K562 (cell line): ENCODE measurements around the gene RAB7A. TPM values are rescaled to one million over a fixed set of nuclear protein-coding genes. Genes with fewer than 3 reads are reported as not detected.

Experiments used
- ATAC-seq: fragments of 200-7000 bp; cut with Tn5 transposase; 3 replicates; pipeline ENCODE4 v1.9.1; 2020; ENCODE audit warnings: moderate library complexity
- BruUV-seq: library from RNA; stranded (reverse); fragments of 400-500 nt; replicated peaks from 2 replicates; lab custom pipeline; 2021; lab: Mats Ljungman, UMichigan
- CTCF ChIA-PET: fragments of 300-600 bp; formaldehyde crosslinking; extraction: SDS; loops from one replicate; lab custom pipeline; 2021; ENCODE audit warnings: low intra/inter-chr PET ratio; lab: Yijun Ruan, JAX
- POLR2A ChIA-PET: fragments of 300-600, 350-650 bp; sonication (Branson Sonifier 250); formaldehyde crosslinking; extraction: SDS; loops from one replicate; lab custom pipeline; 2021; ENCODE audit warnings: antibody characterized with exemption, inconsistent platforms; lab: Yijun Ruan, JAX
- DNase-seq, 4 experiments: peaks; one replicate each; pipeline versions ENCODE4 v3.0.0 to v3.0.0-alpha.2; 2011 to 2018; ENCODE audit warnings: low spot score in 3 of 4, mixed read lengths in 3 of 4; ENCODE audit errors: extremely low read depth in 1 of 4
- FAIRE-seq: peaks from 2 replicates; lab custom pipeline; 2011; peaks lifted over from hg19 to GRCh38; lab: Jason Lieb, UNC
- H2AFZ ChIP-seq: 2 replicates; pipeline ENCODE4 v1.6.0; 2011; ENCODE audit warnings: low read depth, low read length, control low read depth, inconsistent platforms
- H3K27ac ChIP-seq: fragments of 200-600 bp; 3 replicates; pipeline ENCODE4 v1.8.0; 2011; ENCODE audit warnings: low read depth, mild to moderate bottlenecking, control low read depth, inconsistent platforms, low read length, moderate library complexity, mixed read lengths; ENCODE audit errors: extremely low read depth
- H3K27me3 ChIP-seq, 2 experiments: fragments of 300-600 bp in 1 of 2; 2 replicates in 1 of 2; 3 replicates in 1 of 2; pipeline versions ENCODE4 v1.6.0 to v1.8.0; 2011; ENCODE audit warnings: inconsistent platforms in 2 of 2, low read length in 2 of 2, mild to moderate bottlenecking in 1 of 2, mixed read lengths in 1 of 2, moderate library complexity in 1 of 2; ENCODE audit not compliant: control insufficient read depth in 2 of 2, insufficient read depth in 2 of 2
- H3K36me3 ChIP-seq: fragments of 300-600 bp; 3 replicates; pipeline ENCODE4 v1.8.0; 2011; ENCODE audit warnings: mild to moderate bottlenecking, low read length, inconsistent platforms; ENCODE audit not compliant: control insufficient read depth, insufficient read depth
- H3K4me1 ChIP-seq, 2 experiments: fragments of 200-600 bp in 1 of 2; replicated peaks in 1 of 2; 2 replicates in 1 of 2; 3 replicates in 1 of 2; pipeline versions ENCODE4 v1.5.1 to v1.8.0; 2011; ENCODE audit warnings: inconsistent platforms in 2 of 2, low read length in 2 of 2, mild to moderate bottlenecking in 1 of 2, mixed read lengths in 1 of 2, moderate library complexity in 1 of 2; ENCODE audit not compliant: control insufficient read depth in 2 of 2, insufficient read depth in 2 of 2
- H3K4me2 ChIP-seq: 2 replicates; pipeline ENCODE4 v1.6.1; 2011; ENCODE audit warnings: low read length, control low read depth, inconsistent platforms, mixed read lengths; ENCODE audit not compliant: insufficient read depth
- H3K4me3 ChIP-seq: fragments of 200-600 bp; sonication (generic), shearing (Covaris generic); 2 replicates; pipeline ENCODE4 v1.5.1; 2016; ENCODE audit warnings: control low read depth, inconsistent platforms
- H3K79me2 ChIP-seq: fragments of 200-600 bp; 3 replicates; pipeline ENCODE4 v1.8.0; 2011; ENCODE audit warnings: low read length, inconsistent platforms; ENCODE audit not compliant: control insufficient read depth, insufficient read depth
- H3K9ac ChIP-seq, 2 experiments: 2 replicates each; pipeline versions ENCODE4 v1.6.0 to v1.6.1; 2011; ENCODE audit warnings: low read depth in 2 of 2, low read length in 2 of 2, control low read depth in 1 of 2, inconsistent platforms in 1 of 2, mild to moderate bottlenecking in 1 of 2, mixed read lengths in 1 of 2; ENCODE audit not compliant: insufficient read depth in 1 of 2
- H3K9me1 ChIP-seq: one replicate; pipeline ENCODE4 v1.6.0; 2011; ENCODE audit warnings: inconsistent platforms, mild to moderate bottlenecking, low read length, moderate library complexity; ENCODE audit not compliant: control insufficient read depth, insufficient read depth
- H3K9me3 ChIP-seq: replicated peaks from 2 replicates; pipeline ENCODE4 v1.5.1; 2011; ENCODE audit warnings: low read depth, low read length, inconsistent platforms; ENCODE audit not compliant: control insufficient read depth, insufficient read depth
- H4K20me1 ChIP-seq: replicated peaks from 2 replicates; pipeline ENCODE4 v1.6.1; 2011; ENCODE audit warnings: low read length, inconsistent platforms, mixed read lengths; ENCODE audit not compliant: control insufficient read depth, insufficient read depth
- FOXA3 ChIP-seq, 2 experiments: fragments of 450-650 bp in 1 of 2; sonication (generic) in 1 of 2; formaldehyde crosslinking; IDR thresholded peaks in 1 of 2; conservative IDR thresholded peaks in 1 of 2; 2 replicates each; pipeline versions ENCODE4 v1.4.0 to v1.8.0; 2020 to 2022; ENCODE audit warnings: mild to moderate bottlenecking in 2 of 2, missing genetic modification reagents in 1 of 2
- FOXK1 ChIP-seq: sonication (generic); formaldehyde crosslinking; IDR thresholded peaks from 2 replicates; pipeline ENCODE4 v1.8.0; 2022; ENCODE audit warnings: missing genetic modification reagents, mild to moderate bottlenecking, borderline replicate concordance
- RBM14 ChIP-seq: fragments of 200-400 bp; formaldehyde crosslinking; IDR thresholded peaks from 2 replicates; pipeline ENCODE4 v1.6.1; 2018; ENCODE audit warnings: low read depth, mild to moderate bottlenecking, low read length, moderate library complexity, borderline replicate concordance; ENCODE audit not compliant: insufficient read depth
- RBM39 ChIP-seq: fragments of 200-400 bp; formaldehyde crosslinking; optimal IDR thresholded peaks from 2 replicates; pipeline ENCODE3; 2018; ENCODE audit warnings: low read depth, low read length
- SMARCB1 ChIP-seq: IDR thresholded peaks from 2 replicates; pipeline ENCODE4 v1.6.1; 2011; ENCODE audit warnings: improper control_type of control experiment, low read depth; ENCODE audit not compliant: insufficient read length
- SNRNP70 ChIP-seq: fragments of 200-400 bp; formaldehyde crosslinking; optimal IDR thresholded peaks from 2 replicates; pipeline ENCODE3; 2017; ENCODE audit warnings: low read depth, low read length
- STAT5B ChIP-seq: fragments of 250-450 bp; sonication (Bioruptor Pico); IDR thresholded peaks from 2 replicates; pipeline ENCODE4 v1.8.0; 2021; ENCODE audit warnings: mild to moderate bottlenecking, inconsistent platforms
- ZNF79 ChIP-seq: fragments of 250-450 bp; sonication (Bioruptor Pico); IDR thresholded peaks from 2 replicates; pipeline ENCODE4 v1.4.0; 2020; ENCODE audit warnings: low read depth, mild to moderate bottlenecking, moderate library complexity
- WGBS: fragments of 100-300 bp; shearing (Covaris generic); methylation state at CpG from one replicate; pipeline ENCODE4 v1.1.6; 2016; ENCODE audit warnings: low coverage, mixed read lengths; ENCODE audit not compliant: insufficient coverage; ENCODE audit errors: missing lambda C conversion rate; 5-methylcytosine and 5-hydroxymethylcytosine counted together
- in situ Hi-C: fragments of 300-500 bp; cut with MboI; formaldehyde crosslinking; loops from 4 replicates; pipeline ENCODE4 v1.15.0; 2018; ENCODE audit warnings: inconsistent platforms, mixed read lengths
- intact Hi-C: fragments of 100-400 bp; cut with micrococcal nuclease; formaldehyde crosslinking; loops from 2 replicates; pipeline ENCODE4 v1.14.2; 2022
- polyA plus RNA-seq, 8 experiments: library from polyadenylated mRNA; depleted of rRNA in 4 of 8; stranded (reverse) in 5 of 8; unstranded in 3 of 8; fragments of >200 nt; fragmentation: Nextera tagmentation in 2 of 8; fragmentation: Illumina TruSeq in 1 of 8; extraction: Ambion mirVana in 2 of 8; extraction: Trizol in 1 of 8; gene quantifications; 2 replicates each; pipeline versions ENCODE4 v1.2.1 to v1.2.3, GENCODE V29; 2011 to 2014; ENCODE audit warnings: inconsistent platforms in 1 of 8, missing spikeins in 1 of 8
- total RNA-seq, 7 experiments: library from RNA; depleted of rRNA in 6 of 7; stranded (reverse); fragments of >200 nt in 6 of 7; fragmentation: Illumina TruSeq in 2 of 7; extraction: Trizol in 2 of 7; gene quantifications; 2 replicates each; pipeline versions ENCODE4 v1.2.1 to v1.2.3, GENCODE V29; 2011 to 2021; ENCODE audit warnings: low replicate concordance in 1 of 7
- TF ChIP-seq, protein P1 (sequence below), 3 experiments: fragments of 200-800 bp in 1 of 3; fragments of 250-450 bp in 1 of 3; fragments of 450-650 bp in 1 of 3; sonication (Bioruptor Pico) in 1 of 3; sonication (Bioruptor generic) in 1 of 3; formaldehyde crosslinking in 1 of 3; IDR thresholded peaks; 2 replicates each; pipeline versions ENCODE4 v1.6.1 to v1.8.0; 2016 to 2022; ENCODE audit warnings: mild to moderate bottlenecking in 2 of 3, missing genetic modification characterization in 2 of 3, missing compliant biosample characterization in 1 of 3, moderate library complexity in 1 of 3
- TF ChIP-seq, protein P2 (sequence below): fragments of 250-450 bp; sonication (Bioruptor Pico); IDR thresholded peaks from 2 replicates; pipeline ENCODE4 v1.8.0; 2022; ENCODE audit warnings: inconsistent platforms

The RAB7A gene
- total and polyA plus RNA-seq, 9 of the 15 experiments (the other 6 are each of a cell fraction or from before 2014, with no cell fraction given), result 30.9 to 204 (median 72.8) TPM

DNA sequence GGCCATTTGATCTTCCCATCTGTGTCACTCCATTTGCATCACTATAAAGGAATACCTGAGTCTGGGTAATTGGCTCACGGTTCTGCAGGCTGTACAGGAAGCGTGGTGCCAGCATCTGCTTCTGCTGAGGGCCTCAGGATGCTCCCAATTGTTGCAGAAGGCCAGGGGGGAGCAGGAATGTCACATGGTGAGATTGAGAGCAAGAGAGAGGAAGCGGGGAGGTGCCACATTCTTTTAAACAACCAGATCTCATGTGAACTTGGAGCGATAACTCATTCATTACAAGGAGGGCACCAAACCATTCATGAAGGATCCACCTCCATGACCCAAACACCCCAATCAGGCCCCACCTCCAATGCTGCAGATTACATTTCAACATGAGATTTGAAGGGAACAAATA is 13.1 kb upstream of the RAB7A start:
- CTCF ChIA-PET, result no interaction called here
- H2AFZ ChIP-seq, result no peak overlapping the region
- BruUV-seq, result no TSS peak
- no peak overlapping the region for H3K4me3 ChIP-seq
- POLR2A ChIA-PET, result no interaction called here
- H3K36me3 ChIP-seq, result no peaks in the 10 kb centered on the region
- in situ Hi-C loops (no loop called here), intact Hi-C loops (no loop called here)
- H3K9ac ChIP-seq, result no peak overlapping the region
- no peaks in the 10 kb centered on the region for H3K9me3 ChIP-seq
- 59% methylated on average over 2 of the region's 4 CpGs for WGBS
- ATAC-seq (no peak), FAIRE-seq (no peak), DNase-seq (no peak)
- no peak overlapping the region for H3K4me2 ChIP-seq
- no peaks in the 10 kb centered on the region for H3K79me2 ChIP-seq
- TF ChIP-seq ZNF79 (CRISPR knock-in tag) (no peak), RBM14 (no peak), FOXK1 (CRISPR knock-in tag) (no peak), SNRNP70 (no peak), STAT5B (CRISPR knock-in tag) (no peak), RBM39 (no peak), FOXA3 (CRISPR knock-in tag; conservative IDR thresholded peaks at IDR 0.05 in 1 of 2, IDR thresholded peaks at IDR 0.05 in 1 of 2) (no peak), SMARCB1 (no peak)
- TF ChIP-seq, protein P1, sequence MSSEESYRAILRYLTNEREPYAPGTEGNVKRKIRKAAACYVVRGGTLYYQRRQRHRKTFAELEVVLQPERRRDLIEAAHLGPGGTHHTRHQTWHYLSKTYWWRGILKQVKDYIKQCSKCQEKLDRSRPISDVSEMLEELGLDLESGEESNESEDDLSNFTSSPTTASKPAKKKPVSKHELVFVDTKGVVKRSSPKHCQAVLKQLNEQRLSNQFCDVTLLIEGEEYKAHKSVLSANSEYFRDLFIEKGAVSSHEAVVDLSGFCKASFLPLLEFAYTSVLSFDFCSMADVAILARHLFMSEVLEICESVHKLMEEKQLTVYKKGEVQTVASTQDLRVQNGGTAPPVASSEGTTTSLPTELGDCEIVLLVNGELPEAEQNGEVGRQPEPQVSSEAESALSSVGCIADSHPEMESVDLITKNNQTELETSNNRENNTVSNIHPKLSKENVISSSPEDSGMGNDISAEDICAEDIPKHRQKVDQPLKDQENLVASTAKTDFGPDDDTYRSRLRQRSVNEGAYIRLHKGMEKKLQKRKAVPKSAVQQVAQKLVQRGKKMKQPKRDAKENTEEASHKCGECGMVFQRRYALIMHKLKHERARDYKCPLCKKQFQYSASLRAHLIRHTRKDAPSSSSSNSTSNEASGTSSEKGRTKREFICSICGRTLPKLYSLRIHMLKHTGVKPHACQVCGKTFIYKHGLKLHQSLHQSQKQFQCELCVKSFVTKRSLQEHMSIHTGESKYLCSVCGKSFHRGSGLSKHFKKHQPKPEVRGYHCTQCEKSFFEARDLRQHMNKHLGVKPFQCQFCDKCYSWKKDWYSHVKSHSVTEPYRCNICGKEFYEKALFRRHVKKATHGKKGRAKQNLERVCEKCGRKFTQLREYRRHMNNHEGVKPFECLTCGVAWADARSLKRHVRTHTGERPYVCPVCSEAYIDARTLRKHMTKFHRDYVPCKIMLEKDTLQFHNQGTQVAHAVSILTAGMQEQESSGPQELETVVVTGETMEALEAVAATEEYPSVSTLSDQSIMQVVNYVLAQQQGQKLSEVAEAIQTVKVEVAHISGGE (CRISPR knock-in tag; IDR thresholded peaks at IDR 0.05), result no peak
- TF ChIP-seq, protein P2, sequence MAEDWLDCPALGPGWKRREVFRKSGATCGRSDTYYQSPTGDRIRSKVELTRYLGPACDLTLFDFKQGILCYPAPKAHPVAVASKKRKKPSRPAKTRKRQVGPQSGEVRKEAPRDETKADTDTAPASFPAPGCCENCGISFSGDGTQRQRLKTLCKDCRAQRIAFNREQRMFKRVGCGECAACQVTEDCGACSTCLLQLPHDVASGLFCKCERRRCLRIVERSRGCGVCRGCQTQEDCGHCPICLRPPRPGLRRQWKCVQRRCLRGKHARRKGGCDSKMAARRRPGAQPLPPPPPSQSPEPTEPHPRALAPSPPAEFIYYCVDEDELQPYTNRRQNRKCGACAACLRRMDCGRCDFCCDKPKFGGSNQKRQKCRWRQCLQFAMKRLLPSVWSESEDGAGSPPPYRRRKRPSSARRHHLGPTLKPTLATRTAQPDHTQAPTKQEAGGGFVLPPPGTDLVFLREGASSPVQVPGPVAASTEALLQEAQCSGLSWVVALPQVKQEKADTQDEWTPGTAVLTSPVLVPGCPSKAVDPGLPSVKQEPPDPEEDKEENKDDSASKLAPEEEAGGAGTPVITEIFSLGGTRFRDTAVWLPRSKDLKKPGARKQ (CRISPR knock-in tag), result no peak
- H3K4me1 ChIP-seq, result no peaks in the 10 kb centered on the region; a peak in 1 of 5 replicates
- no peak overlapping the region for H3K27ac ChIP-seq
- H3K9me1 ChIP-seq, result no peaks in the 10 kb centered on the region
- no peaks in the 10 kb centered on the region; a peak in 1 of 5 replicates for H3K27me3 ChIP-seq
- no peaks in the 10 kb centered on the region for H4K20me1 ChIP-seq
